ENCODE results near the gene CLK4.

DNA sequence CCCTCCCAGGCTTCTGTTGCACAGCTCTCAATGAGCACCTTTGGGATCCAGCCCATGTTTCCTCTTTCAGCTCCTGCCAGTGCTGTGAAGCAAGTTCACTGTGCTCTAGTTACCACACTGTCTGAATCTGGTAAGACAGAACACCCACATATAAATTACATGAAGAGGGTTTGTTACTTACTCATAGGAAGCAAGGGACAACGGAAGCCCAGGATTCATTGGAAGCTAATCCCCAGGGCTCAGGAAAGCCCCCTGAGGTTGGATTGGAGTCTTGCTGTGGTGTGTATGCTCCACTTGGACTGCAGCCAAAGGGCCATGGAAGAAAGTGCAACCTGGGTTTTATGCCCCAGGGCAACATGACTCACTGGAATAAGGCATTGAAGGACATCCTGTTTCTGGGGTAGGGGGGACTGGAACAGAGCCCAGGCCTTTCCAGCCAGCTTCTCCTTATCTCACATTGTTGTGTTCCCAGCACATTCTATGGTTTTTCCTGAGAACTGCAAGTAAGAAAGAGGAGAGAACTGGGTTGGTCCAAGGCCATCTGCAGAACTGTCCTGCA lies 15.6 kb upstream of the CLK4 start:
- TF ChIP-seq, protein P1, sequence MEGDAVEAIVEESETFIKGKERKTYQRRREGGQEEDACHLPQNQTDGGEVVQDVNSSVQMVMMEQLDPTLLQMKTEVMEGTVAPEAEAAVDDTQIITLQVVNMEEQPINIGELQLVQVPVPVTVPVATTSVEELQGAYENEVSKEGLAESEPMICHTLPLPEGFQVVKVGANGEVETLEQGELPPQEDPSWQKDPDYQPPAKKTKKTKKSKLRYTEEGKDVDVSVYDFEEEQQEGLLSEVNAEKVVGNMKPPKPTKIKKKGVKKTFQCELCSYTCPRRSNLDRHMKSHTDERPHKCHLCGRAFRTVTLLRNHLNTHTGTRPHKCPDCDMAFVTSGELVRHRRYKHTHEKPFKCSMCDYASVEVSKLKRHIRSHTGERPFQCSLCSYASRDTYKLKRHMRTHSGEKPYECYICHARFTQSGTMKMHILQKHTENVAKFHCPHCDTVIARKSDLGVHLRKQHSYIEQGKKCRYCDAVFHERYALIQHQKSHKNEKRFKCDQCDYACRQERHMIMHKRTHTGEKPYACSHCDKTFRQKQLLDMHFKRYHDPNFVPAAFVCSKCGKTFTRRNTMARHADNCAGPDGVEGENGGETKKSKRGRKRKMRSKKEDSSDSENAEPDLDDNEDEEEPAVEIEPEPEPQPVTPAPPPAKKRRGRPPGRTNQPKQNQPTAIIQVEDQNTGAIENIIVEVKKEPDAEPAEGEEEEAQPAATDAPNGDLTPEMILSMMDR (IDR thresholded peaks at IDR 0.05): no peak
- TF ChIP-seq POLR2A (IDR thresholded peaks at IDR 0.05): no peak
